Caco-2 (cell line): ENCODE data around the gene TNP1. TPM values are rescaled to one million over a fixed set of nuclear protein-coding genes. Genes with fewer than 3 reads are reported as not detected.

ENCODE experiments used
- BruUV-seq: library from RNA; stranded (reverse); fragments of 400-500 nt; replicated peaks from 2 replicates; lab custom pipeline; 2021; lab: Mats Ljungman, UMichigan
- CTCF ChIA-PET: fragments of 300-600 bp; sonication (Branson Sonifier 250); formaldehyde crosslinking; loops from one replicate; lab custom pipeline; 2022; ENCODE audit warnings: antibody characterized with exemption; lab: Charles Lee
- POLR2A ChIA-PET: fragments of 300-600 bp; sonication (Branson Sonifier 250); formaldehyde crosslinking; loops from one replicate; lab custom pipeline; 2022; ENCODE audit warnings: antibody characterized with exemption; lab: Charles Lee
- DNase-seq, 2 experiments: peaks; one replicate each; pipeline versions ENCODE4 v3.0.0 to v3.0.0-alpha.2; 2020 to 2022
- H3K27me3 ChIP-seq: replicated peaks from 2 replicates; pipeline ENCODE4 v1.6.0; 2011; ENCODE audit warnings: low read length; ENCODE audit not compliant: control insufficient read depth, insufficient read depth
- H3K36me3 ChIP-seq: 2 replicates; pipeline ENCODE4 v1.5.1; 2011; ENCODE audit warnings: low read length; ENCODE audit not compliant: control insufficient read depth, insufficient read depth
- H3K4me1 ChIP-seq: fragments of 250-450 bp; sonication (Bioruptor Pico); 2 replicates; pipeline ENCODE4 v1.5.1; 2020; ENCODE audit warnings: mild to moderate bottlenecking
- H3K4me3 ChIP-seq: 2 replicates; pipeline ENCODE4 v1.5.1; 2011; ENCODE audit warnings: low read depth, mild to moderate bottlenecking, control low read depth, low read length
- H3K9me3 ChIP-seq: fragments of 250-450 bp; sonication (Bioruptor Pico); 2 replicates; pipeline ENCODE4 v1.5.1; 2020; ENCODE audit warnings: mild to moderate bottlenecking, moderate library complexity
- H3K27ac Mint-ChIP-seq: one replicate; pipeline ENCODE4 v1.8.0; 2022; ENCODE audit warnings: mixed read lengths; ENCODE audit not compliant: unreplicated experiment
- H3K27me3 Mint-ChIP-seq: one replicate; pipeline ENCODE4 v1.8.0; 2022; ENCODE audit warnings: mixed read lengths; ENCODE audit not compliant: insufficient read depth, unreplicated experiment
- H3K36me3 Mint-ChIP-seq: one replicate; pipeline ENCODE4 v1.8.0; 2022; ENCODE audit warnings: mild to moderate bottlenecking, mixed read lengths; ENCODE audit not compliant: insufficient read depth, unreplicated experiment
- H3K4me1 Mint-ChIP-seq: one replicate; pipeline ENCODE4 v1.8.0; 2022; ENCODE audit warnings: low read depth, mixed read lengths; ENCODE audit not compliant: unreplicated experiment
- H3K4me3 Mint-ChIP-seq: one replicate; pipeline ENCODE4 v1.8.0; 2022; ENCODE audit warnings: mild to moderate bottlenecking, moderate library complexity, mixed read lengths; ENCODE audit not compliant: unreplicated experiment
- H3K9me3 Mint-ChIP-seq: one replicate; pipeline ENCODE4 v1.8.0; 2022; ENCODE audit warnings: mixed read lengths; ENCODE audit not compliant: unreplicated experiment
- intact Hi-C: fragments of 100-400 bp; cut with micrococcal nuclease; formaldehyde crosslinking; loops from one replicate; pipeline ENCODE4 v1.10.0; 2022; ENCODE audit not compliant: unreplicated experiment
- total RNA-seq: library from RNA; stranded (reverse); gene quantifications from 2 replicates; pipeline ENCODE4 v1.2.3, GENCODE V29; 2022
- TF ChIP-seq, protein P1 (sequence below), 2 experiments: fragments of 200-600 bp in 1 of 2; IDR thresholded peaks; 1 replicate in 1 of 2; 2 replicates in 1 of 2; pipeline versions ENCODE4 v1.5.1 to v1.8.0; 2011 to 2022; ENCODE audit warnings: antibody characterized with exemption in 1 of 2, control low read depth in 1 of 2, inconsistent platforms in 1 of 2, low read depth in 1 of 2, low read length in 1 of 2, mild to moderate bottlenecking in 1 of 2, moderate library complexity in 1 of 2; ENCODE audit not compliant: insufficient read depth in 1 of 2, severe bottlenecking in 1 of 2, unreplicated experiment in 1 of 2

The TNP1 gene
- total RNA-seq, 1 experiment from 2014 or later, result not detected

DNA sequence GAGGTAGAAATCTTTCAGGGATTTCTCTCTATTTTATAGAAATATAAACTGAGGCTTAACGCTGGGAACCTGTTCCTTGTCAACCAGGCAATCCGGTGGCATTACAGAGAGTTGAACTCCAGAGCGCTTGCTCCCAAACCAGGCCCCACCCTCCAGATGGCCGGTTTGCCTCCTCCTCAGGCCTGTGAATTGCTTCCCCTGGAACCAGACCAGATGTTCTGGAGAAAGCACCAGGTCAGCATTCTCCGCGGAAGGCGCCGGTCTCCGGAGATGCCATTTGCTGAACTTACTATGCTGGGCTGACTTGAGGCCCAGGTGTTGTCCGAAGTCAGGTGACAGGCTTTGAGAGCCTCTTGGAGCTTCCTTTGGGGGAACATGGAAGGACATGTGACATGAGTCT, 17.2 kb downstream of the TNP1 start:
- BruUV-seq, result no TSS peak
- H3K27me3 ChIP-seq, result no peaks in the 10 kb centered on the region
- no peak overlapping the region for H3K4me3 ChIP-seq
- intact Hi-C loops, result no loop called here
- H3K9me3 ChIP-seq, result no peaks in the 10 kb centered on the region
- Mint-ChIP-seq H3K4me1 (no peaks in the 10 kb centered on the region), H3K36me3 (no peaks in the 10 kb centered on the region), H3K27ac (no peak overlapping the region), H3K27me3 (no peaks in the 10 kb centered on the region), H3K4me3 (no peak overlapping the region), H3K9me3 (no peaks in the 10 kb centered on the region)
- ChIA-PET CTCF (no interaction called here), POLR2A (no interaction called here)
- TF ChIP-seq, protein P1, sequence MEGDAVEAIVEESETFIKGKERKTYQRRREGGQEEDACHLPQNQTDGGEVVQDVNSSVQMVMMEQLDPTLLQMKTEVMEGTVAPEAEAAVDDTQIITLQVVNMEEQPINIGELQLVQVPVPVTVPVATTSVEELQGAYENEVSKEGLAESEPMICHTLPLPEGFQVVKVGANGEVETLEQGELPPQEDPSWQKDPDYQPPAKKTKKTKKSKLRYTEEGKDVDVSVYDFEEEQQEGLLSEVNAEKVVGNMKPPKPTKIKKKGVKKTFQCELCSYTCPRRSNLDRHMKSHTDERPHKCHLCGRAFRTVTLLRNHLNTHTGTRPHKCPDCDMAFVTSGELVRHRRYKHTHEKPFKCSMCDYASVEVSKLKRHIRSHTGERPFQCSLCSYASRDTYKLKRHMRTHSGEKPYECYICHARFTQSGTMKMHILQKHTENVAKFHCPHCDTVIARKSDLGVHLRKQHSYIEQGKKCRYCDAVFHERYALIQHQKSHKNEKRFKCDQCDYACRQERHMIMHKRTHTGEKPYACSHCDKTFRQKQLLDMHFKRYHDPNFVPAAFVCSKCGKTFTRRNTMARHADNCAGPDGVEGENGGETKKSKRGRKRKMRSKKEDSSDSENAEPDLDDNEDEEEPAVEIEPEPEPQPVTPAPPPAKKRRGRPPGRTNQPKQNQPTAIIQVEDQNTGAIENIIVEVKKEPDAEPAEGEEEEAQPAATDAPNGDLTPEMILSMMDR (IDR thresholded peaks at IDR 0.05; ENCODE audit: insufficient read depth in 1 of 2, low read depth in 1 of 2, low read length in 1 of 2, severe bottlenecking in 1 of 2, unreplicated experiment in 1 of 2), result no peak
- no peaks in the 10 kb centered on the region for H3K36me3 ChIP-seq
- no peaks in the 10 kb centered on the region for H3K4me1 ChIP-seq
- no peak for DNase-seq

- ChIA-PET CTCF (no interaction called here), POLR2A (no interaction called here)
- Histone ChIP-seq H3K4me1 (no peaks in the 10 kb centered on the region), H3K9me3 (no peaks in the 10 kb centered on the region), H3K36me3 (no peaks in the 10 kb centered on the region), H3K4me3 (no peak overlapping the region), H3K27me3 (no peaks in the 10 kb centered on the region)
- H3K27ac Mint-ChIP-seq, result no peak overlapping the region
- TF ChIP-seq, protein P1 (IDR thresholded peaks at IDR 0.05; ENCODE audit: insufficient read depth in 1 of 2, low read depth in 1 of 2, low read length in 1 of 2, severe bottlenecking in 1 of 2, unreplicated experiment in 1 of 2), result no peak
- H3K9me3 Mint-ChIP-seq, result no peaks in the 10 kb centered on the region
- no peaks in the 10 kb centered on the region for H3K27me3 Mint-ChIP-seq
- H3K4me1 Mint-ChIP-seq, result no peaks in the 10 kb centered on the region
- H3K4me3 Mint-ChIP-seq, result no peak overlapping the region
- intact Hi-C loops, result no loop called here
- no TSS peak for BruUV-seq
- no peaks in the 10 kb centered on the region for H3K36me3 Mint-ChIP-seq
- DNase-seq, result no peak
Measured at GRCh38 chr2:216839688-216840087, 20.2 kb downstream of the TNP1 start.

- intact Hi-C loops, result no loop called here
- Histone ChIP-seq H3K4me3 (no peak overlapping the region), H3K27me3 (no peaks in the 10 kb centered on the region), H3K4me1 (no peaks in the 10 kb centered on the region), H3K36me3 (no peaks in the 10 kb centered on the region), H3K9me3 (no peaks in the 10 kb centered on the region)
- Mint-ChIP-seq H3K27ac (no peak overlapping the region), H3K9me3 (no peaks in the 10 kb centered on the region), H3K4me1 (no peaks in the 10 kb centered on the region), H3K27me3 (no peaks in the 10 kb centered on the region), H3K4me3 (no peak overlapping the region), H3K36me3 (no peaks in the 10 kb centered on the region)
- POLR2A ChIA-PET, result no interaction called here
- TF ChIP-seq, protein P1 (IDR thresholded peaks at IDR 0.05; ENCODE audit: insufficient read depth in 1 of 2, low read depth in 1 of 2, low read length in 1 of 2, severe bottlenecking in 1 of 2, unreplicated experiment in 1 of 2), result no peak
- no peak for DNase-seq
- no TSS peak for BruUV-seq
- CTCF ChIA-PET, result interaction anchor here (0.7 kb wide), 1 partner anchor 53 kb away, joined by 3 read pairs; no protein-coding TSS in a partner anchor
Measured at GRCh38 chr2:216838151-216838550, 21.7 kb downstream of the TNP1 start.
